VCaP (cell line): ENCODE measurements around the gene CES5A.
"Not testable (repeated sequence)": the region's sequence is repeated elsewhere in the genome, so short reads cannot be mapped to it uniquely, and the experiment has no call there.

Experiments used
- H3K27ac ChIP-seq: fragments of 450-650 bp; 2 replicates; pipeline ENCODE4 v1.5.1; 2017
- TF ChIP-seq, protein P1 (sequence below): fragments of 450-650 bp; conservative IDR thresholded peaks from 2 replicates; pipeline ENCODE4 v1.5.1; 2017; ENCODE audit warnings: mild to moderate bottlenecking, moderate library complexity

The CES5A gene

DNA sequence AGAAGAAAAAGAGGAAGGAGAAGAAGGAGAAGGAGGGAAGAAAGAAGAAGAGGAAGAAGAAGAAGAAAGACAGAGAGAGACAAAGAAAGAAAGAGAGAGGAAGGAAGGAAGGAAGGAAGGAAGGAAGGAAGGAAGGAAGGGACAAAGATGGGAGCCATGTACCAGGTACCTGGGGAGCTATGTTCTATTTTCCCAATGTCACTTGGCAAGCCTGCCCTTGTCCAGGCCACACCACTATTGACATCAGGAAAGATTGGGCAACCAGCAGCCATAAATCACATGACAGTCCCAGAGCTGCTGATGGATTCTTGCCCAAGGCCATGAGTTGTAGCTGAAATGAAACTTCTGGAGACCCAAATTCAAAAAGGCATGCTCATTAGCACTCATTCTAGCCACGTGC lies 39.6 kb downstream of the CES5A start:
- no peak overlapping the region for H3K27ac ChIP-seq
- TF ChIP-seq, protein P1, sequence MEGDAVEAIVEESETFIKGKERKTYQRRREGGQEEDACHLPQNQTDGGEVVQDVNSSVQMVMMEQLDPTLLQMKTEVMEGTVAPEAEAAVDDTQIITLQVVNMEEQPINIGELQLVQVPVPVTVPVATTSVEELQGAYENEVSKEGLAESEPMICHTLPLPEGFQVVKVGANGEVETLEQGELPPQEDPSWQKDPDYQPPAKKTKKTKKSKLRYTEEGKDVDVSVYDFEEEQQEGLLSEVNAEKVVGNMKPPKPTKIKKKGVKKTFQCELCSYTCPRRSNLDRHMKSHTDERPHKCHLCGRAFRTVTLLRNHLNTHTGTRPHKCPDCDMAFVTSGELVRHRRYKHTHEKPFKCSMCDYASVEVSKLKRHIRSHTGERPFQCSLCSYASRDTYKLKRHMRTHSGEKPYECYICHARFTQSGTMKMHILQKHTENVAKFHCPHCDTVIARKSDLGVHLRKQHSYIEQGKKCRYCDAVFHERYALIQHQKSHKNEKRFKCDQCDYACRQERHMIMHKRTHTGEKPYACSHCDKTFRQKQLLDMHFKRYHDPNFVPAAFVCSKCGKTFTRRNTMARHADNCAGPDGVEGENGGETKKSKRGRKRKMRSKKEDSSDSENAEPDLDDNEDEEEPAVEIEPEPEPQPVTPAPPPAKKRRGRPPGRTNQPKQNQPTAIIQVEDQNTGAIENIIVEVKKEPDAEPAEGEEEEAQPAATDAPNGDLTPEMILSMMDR = no peak

DNA sequence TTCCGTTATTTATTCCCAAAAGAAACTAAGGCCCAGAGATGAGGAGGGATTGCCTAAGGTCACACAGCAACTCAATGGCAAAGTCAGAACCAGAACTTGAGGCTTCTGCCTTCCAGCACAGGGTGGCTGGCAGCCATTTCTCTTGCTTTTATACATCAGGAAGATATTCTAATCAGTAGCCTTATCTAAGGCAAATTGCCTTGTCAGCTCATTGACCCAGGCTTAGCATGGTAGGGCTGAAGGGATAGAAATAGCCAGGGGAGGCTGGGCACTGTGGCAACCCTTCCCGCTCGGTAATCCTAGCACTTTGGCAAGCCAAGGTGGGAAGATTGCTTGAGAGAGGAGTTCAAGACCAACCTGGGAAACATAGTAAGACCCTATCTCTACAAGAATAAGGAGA lies 40.0 kb downstream of the CES5A start:
- not testable (repeated sequence) for H3K27ac ChIP-seq

GRCh38 chr16:55834049-55834448 lies 41.1 kb downstream of the CES5A start:
- TF ChIP-seq, protein P1 = no peak
- H3K27ac ChIP-seq = no peak overlapping the region

GRCh38 chr16:55832773-55833691 lies 42.1 kb downstream of the CES5A start, which contains the start of gene CES1:
CES1 (minus strand) TSS chr16:55833096; CDS start chr16:55833055, 41 bp downstream.
- no peak within 1 kb of the TSS for H3K27ac ChIP-seq
- TF ChIP-seq, protein P1 = no peak

DNA sequence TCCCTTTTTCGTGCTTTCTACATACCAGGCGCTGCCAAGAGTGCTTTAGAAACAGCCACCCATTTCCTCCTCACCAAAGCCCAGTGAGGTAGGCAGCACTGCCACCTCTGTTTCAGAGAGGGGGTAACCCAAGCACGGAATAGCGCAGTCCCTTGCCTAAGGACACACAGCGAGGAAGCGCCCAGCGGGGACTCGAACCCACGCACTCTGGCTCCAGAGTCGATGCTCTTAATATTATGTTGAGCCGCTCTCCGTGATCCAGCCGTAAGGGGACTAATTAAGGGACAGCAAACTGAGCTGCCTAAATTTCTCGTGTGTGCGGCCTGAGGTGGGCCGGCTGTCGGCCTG lies 42.8 kb downstream of the CES5A start:
- no peak overlapping the region for H3K27ac ChIP-seq

GRCh38 chr16:55830658-55831294 lies 44.4 kb downstream of the CES5A start:
- TF ChIP-seq, protein P1 = no peak
- H3K27ac ChIP-seq = no peak overlapping the region

More for the DNA sequence above, 42.8 kb downstream of the CES5A start:
- TF ChIP-seq, protein P1 = no peak

GRCh38 chr16:55829232-55829631 lies 45.9 kb downstream of the CES5A start:
- not testable (repeated sequence) for H3K27ac ChIP-seq

- H3K27ac ChIP-seq = no peak overlapping the region
- TF ChIP-seq, protein P1 = no peak
Measured at GRCh38 chr16:55828680-55829079, 46.5 kb downstream of the CES5A start.
